NCI-H446 treated with DMSO at 0.1 percent for 48 hours (cell line): ENCODE results near the gene NACC2.
A peak's percentile ranks its signal among the peaks of the same experiment; 100 is the strongest.

ENCODE experiments used
- DNase-seq: peaks from one replicate; lab custom pipeline; 2025; lab: John Stamatoyannopoulos, UW

Gene NACC2

GRCh38 chr9:136095070-136096058 is at the start of gene NACC2:
TSS of gene NACC2 (minus strand) at chr9:136095289. CDS start at chr9:136050521, 44,768 bp downstream.
- DNase-seq, result no peak

GRCh38 chr9:136144450-136144849 is 49.4 kb upstream of the NACC2 start:
- no peak for DNase-seq

- DNase-seq, result no peak
These were observed 48.3 kb upstream of the NACC2 start for GRCh38 chr9:136143215-136144001.

- DNase-seq, result no peak
These were observed 47.7 kb upstream of the NACC2 start for GRCh38 chr9:136142859-136143214.

- DNase-seq, result no peak
These were observed 47.3 kb upstream of the NACC2 start for GRCh38 chr9:136142414-136142796.

GRCh38 chr9:136141682-136142413 is 46.8 kb upstream of the NACC2 start:
- no peak for DNase-seq

- DNase-seq, result peak; percentile 65
These were observed 45.9 kb upstream of the NACC2 start for GRCh38 chr9:136140966-136141365.

GRCh38 chr9:136140046-136140445 is 45.0 kb upstream of the NACC2 start:
- no peak for DNase-seq

- DNase-seq, result no peak
These were observed 43.5 kb upstream of the NACC2 start for GRCh38 chr9:136138566-136138965.

GRCh38 chr9:136137321-136138265 is 42.5 kb upstream of the NACC2 start:
- no peak for DNase-seq

GRCh38 chr9:136136127-136136925 is 41.2 kb upstream of the NACC2 start:
- DNase-seq, result no peak

- DNase-seq, result no peak
These were observed 40.4 kb upstream of the NACC2 start for GRCh38 chr9:136135326-136136126.

- DNase-seq, result no peak
These were observed 38.9 kb upstream of the NACC2 start for GRCh38 chr9:136133959-136134484.

GRCh38 chr9:136133191-136133958 is 38.3 kb upstream of the NACC2 start:
- DNase-seq, result peak; percentile 7

- DNase-seq, result no peak
These were observed 37.5 kb upstream of the NACC2 start for GRCh38 chr9:136132512-136133050.

- DNase-seq, result no peak
These were observed 36.8 kb upstream of the NACC2 start for GRCh38 chr9:136131629-136132511.

GRCh38 chr9:136129176-136129575 is 34.1 kb upstream of the NACC2 start:
- DNase-seq, result no peak
